ENCODE results near the gene LHFPL6. TPM values are rescaled to one million over a fixed set of nuclear protein-coding genes. Genes with fewer than 3 reads are reported as not detected.
A peak's percentile ranks its signal among the peaks of the same experiment; 100 is the strongest.

The LHFPL6 gene
- total RNA-seq, 2 donors from 2014 or later, result 99.0 to 115 TPM

DNA sequence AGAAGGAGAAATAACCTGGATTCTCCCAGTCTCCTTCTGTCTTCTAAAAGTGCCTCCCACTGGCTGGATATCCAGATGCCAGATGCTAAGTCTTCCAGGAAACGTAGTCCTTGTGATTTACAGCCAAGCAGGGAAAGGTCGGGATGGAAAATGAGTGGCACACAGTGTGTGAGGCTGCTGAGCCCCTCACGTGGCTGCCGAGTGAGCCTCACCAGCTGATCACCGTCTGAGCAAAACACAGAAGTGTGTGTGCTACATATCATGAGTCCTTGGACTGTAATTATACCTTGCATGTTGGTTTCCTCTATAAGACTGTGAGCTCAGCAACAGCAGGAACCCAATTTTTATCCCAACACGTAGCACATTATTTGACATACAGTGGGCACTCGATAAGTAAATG lies 15.1 kb downstream of the LHFPL6 start:
- Histone ChIP-seq H3K4me1 (ENCODE audit: control insufficient read depth in 1 of 2, low read depth in 2 of 2) (peaks cover 7 to 80% of the 10 kb centered on the region in 2 donors), H3K9me3 (no peaks in the 10 kb centered on the region), H3K27ac (peak overlapping the region; percentile 19 to 30), H3K4me3 (peak overlapping the region; percentile 2), H3K36me3 (no peaks in the 10 kb centered on the region), H3K27me3 (replicated peaks; ENCODE audit: insufficient read depth) (no peaks in the 10 kb centered on the region)
- ATAC-seq (ENCODE audit: insufficient number of reproducible peaks, low FRiP score, low read depth) (no peak), DNase-seq (ENCODE audit: low spot score) (no peak)
- TF ChIP-seq, protein P1, sequence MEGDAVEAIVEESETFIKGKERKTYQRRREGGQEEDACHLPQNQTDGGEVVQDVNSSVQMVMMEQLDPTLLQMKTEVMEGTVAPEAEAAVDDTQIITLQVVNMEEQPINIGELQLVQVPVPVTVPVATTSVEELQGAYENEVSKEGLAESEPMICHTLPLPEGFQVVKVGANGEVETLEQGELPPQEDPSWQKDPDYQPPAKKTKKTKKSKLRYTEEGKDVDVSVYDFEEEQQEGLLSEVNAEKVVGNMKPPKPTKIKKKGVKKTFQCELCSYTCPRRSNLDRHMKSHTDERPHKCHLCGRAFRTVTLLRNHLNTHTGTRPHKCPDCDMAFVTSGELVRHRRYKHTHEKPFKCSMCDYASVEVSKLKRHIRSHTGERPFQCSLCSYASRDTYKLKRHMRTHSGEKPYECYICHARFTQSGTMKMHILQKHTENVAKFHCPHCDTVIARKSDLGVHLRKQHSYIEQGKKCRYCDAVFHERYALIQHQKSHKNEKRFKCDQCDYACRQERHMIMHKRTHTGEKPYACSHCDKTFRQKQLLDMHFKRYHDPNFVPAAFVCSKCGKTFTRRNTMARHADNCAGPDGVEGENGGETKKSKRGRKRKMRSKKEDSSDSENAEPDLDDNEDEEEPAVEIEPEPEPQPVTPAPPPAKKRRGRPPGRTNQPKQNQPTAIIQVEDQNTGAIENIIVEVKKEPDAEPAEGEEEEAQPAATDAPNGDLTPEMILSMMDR (IDR thresholded peaks at IDR 0.05), result no peak

DNA sequence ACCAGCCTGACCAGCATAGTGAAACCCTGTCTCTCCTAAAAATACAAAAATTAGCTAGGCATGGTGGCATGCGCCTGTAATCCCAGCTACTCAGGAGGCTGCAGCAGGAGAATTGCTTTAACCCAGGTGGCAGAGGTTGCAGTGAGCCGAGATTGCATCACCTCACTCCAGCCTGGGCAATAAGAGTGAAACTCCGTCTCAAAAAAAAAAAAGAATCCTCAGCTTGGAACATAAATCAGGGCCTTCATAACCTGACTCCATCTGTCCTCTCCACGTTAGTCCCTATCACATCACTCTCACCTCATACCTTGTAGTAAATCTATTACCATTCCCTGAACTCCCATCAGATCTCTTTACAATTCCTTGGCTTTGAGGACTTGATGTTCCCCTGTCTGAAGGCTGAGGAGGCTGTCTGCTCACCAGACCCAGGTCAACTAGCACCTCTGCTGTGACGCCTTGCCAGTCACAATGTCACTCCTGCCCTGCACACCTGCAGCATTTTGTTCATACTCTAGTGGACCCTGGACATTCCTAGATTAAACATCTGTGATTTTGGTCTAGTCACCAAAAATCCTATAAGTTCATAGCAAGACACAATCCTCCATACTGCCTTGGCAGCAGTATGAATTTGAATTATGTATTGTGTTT lies 15.9 kb downstream of the LHFPL6 start:
- no peaks in the 10 kb centered on the region for H3K9me3 ChIP-seq
- DNase-seq (ENCODE audit: low spot score) (no peak), ATAC-seq (ENCODE audit: insufficient number of reproducible peaks, low FRiP score, low read depth) (no peak)
- H3K4me1 ChIP-seq (ENCODE audit: control insufficient read depth in 1 of 2, low read depth in 2 of 2), result peaks cover 7 to 80% of the 10 kb centered on the region in 2 donors
- TF ChIP-seq, protein P1 (IDR thresholded peaks at IDR 0.05), result no peak
- H3K27ac ChIP-seq, result peak overlapping the region in 1 of 2 donors; percentile 30
- no peaks in the 10 kb centered on the region for H3K27me3 ChIP-seq (replicated peaks; ENCODE audit: insufficient read depth)
- H3K4me3 ChIP-seq, result no peak overlapping the region
- H3K36me3 ChIP-seq, result no peaks in the 10 kb centered on the region

DNA sequence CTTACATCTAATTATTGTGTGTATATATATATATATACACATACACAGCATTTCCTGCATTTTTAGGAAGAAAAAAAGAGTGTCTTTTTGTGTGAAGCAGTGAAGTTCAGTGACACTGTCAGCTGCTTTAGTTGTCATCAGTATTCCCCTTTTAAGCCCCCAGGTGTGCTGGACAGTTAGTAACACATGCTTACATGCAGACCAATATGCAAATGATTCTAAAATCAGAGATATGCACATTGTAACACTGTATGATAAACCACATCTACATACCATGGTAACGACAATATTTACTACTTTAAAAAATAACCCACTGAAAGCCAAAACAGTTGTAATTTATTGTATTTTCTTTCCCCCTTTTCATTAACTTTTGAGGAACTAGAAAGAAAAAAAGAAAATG lies 16.8 kb downstream of the LHFPL6 start:
- Histone ChIP-seq H3K27ac (no peak overlapping the region), H3K36me3 (no peaks in the 10 kb centered on the region), H3K4me1 (ENCODE audit: control insufficient read depth in 1 of 2, low read depth in 2 of 2) (peaks cover 7 to 78% of the 10 kb centered on the region in 2 donors), H3K9me3 (no peaks in the 10 kb centered on the region), H3K4me3 (no peak overlapping the region), H3K27me3 (replicated peaks; ENCODE audit: insufficient read depth) (no peaks in the 10 kb centered on the region)
- DNase-seq (ENCODE audit: low spot score) (no peak), ATAC-seq (ENCODE audit: insufficient number of reproducible peaks, low FRiP score, low read depth) (no peak)
- TF ChIP-seq, protein P1 (IDR thresholded peaks at IDR 0.05), result no peak

DNA sequence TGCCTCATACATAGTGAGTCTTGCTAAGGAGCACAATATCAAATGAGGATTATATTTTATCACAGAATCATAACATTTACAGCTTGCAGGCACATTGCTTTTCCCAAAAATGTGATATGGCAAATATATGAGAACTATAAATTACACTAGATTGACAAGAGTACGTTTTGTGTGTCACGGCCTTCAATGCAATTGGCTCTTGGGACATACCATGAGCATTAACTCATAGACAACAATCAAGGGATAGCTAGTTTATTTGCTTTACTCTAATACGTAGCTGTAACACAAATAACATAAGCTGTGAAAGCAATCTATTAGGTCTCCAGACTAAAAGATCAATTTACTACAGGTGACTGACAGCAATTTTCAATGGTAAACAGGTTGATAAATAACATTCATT lies 17.8 kb downstream of the LHFPL6 start:
- no peak overlapping the region for H3K4me3 ChIP-seq
- H3K27me3 ChIP-seq (replicated peaks; ENCODE audit: insufficient read depth), result no peaks in the 10 kb centered on the region
- ATAC-seq (ENCODE audit: insufficient number of reproducible peaks, low FRiP score, low read depth), result no peak
- TF ChIP-seq, protein P1 (IDR thresholded peaks at IDR 0.05), result no peak
- H3K9me3 ChIP-seq, result no peaks in the 10 kb centered on the region
- DNase-seq (ENCODE audit: low spot score), result no peak
- H3K36me3 ChIP-seq, result no peaks in the 10 kb centered on the region
- peaks cover 6 to 78% of the 10 kb centered on the region in 2 donors for H3K4me1 ChIP-seq (ENCODE audit: control insufficient read depth in 1 of 2, low read depth in 2 of 2)
- H3K27ac ChIP-seq, result no peak overlapping the region

DNA sequence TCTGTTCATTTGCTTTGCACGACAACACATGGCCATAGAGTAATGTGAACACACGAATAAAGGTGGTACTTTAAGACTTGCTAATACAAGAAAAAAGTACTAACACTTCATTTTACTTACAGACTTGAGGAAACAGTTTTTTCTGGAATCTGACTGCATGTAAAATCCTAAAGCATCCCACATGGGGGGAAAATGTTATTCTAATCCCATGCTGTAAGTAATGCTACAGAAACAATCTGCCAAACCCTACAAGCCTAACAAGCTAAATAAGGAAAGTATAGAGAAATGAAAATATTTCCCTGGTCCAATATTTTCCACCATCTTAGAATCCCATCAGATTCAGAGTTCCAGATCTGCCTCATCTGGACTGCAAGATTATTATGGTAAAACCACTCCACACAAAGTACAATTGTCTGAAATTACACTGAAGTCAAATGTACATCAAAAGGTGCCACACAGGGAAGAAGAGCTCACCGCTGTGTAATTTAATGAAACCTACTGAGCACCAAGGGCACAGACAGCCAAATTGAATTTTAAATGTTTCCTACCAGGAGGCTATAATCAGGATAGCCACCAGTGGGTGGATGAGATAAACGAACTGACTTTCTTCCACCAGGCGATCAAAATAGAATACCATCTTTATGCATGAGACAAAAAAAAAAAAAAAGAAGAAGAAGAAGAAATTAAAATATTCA lies 22.0 kb downstream of the LHFPL6 start:
- DNase-seq (ENCODE audit: low spot score) (no peak), ATAC-seq (ENCODE audit: insufficient number of reproducible peaks, low FRiP score, low read depth) (no peak)
- peaks cover 4 to 78% of the 10 kb centered on the region in 2 donors for H3K4me1 ChIP-seq (ENCODE audit: control insufficient read depth in 1 of 2, low read depth in 2 of 2)
- no peaks in the 10 kb centered on the region for H3K9me3 ChIP-seq
- H3K27ac ChIP-seq, result no peak overlapping the region
- H3K36me3 ChIP-seq, result no peaks in the 10 kb centered on the region
- no peaks in the 10 kb centered on the region for H3K27me3 ChIP-seq (replicated peaks; ENCODE audit: insufficient read depth)
- TF ChIP-seq, protein P1 (IDR thresholded peaks at IDR 0.05), result no peak
- H3K4me3 ChIP-seq, result no peak overlapping the region
